HL-60 (cell line): ENCODE results near the gene MYH10.

ENCODE experiments used
- POLR2AphosphoS5 ChIP-seq: IDR thresholded peaks from 2 replicates; pipeline ENCODE4 v1.6.1; 2012; ENCODE audit warnings: low read depth
- TF ChIP-seq, protein P1 (sequence below): IDR thresholded peaks from one replicate; pipeline ENCODE4 v1.5.1; 2011; ENCODE audit warnings: low read length, control low read depth, inconsistent platforms; ENCODE audit not compliant: insufficient read depth

- TF ChIP-seq, protein P1, sequence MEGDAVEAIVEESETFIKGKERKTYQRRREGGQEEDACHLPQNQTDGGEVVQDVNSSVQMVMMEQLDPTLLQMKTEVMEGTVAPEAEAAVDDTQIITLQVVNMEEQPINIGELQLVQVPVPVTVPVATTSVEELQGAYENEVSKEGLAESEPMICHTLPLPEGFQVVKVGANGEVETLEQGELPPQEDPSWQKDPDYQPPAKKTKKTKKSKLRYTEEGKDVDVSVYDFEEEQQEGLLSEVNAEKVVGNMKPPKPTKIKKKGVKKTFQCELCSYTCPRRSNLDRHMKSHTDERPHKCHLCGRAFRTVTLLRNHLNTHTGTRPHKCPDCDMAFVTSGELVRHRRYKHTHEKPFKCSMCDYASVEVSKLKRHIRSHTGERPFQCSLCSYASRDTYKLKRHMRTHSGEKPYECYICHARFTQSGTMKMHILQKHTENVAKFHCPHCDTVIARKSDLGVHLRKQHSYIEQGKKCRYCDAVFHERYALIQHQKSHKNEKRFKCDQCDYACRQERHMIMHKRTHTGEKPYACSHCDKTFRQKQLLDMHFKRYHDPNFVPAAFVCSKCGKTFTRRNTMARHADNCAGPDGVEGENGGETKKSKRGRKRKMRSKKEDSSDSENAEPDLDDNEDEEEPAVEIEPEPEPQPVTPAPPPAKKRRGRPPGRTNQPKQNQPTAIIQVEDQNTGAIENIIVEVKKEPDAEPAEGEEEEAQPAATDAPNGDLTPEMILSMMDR = no peak
- no peak for TF ChIP-seq POLR2AphosphoS5
Observed at GRCh38 chr17:8499614-8500013, 130.9 kb downstream of the MYH10 start.
